ENCODE results near the gene UBR2.

The UBR2 gene

GRCh38 chr6:42563697-42564505 lies at the start of gene UBR2:
UBR2 (plus strand) TSS chr6:42564029; CDS start chr6:42564320, 291 bp downstream.
- DNase-seq, result peak; percentile 98

DNA sequence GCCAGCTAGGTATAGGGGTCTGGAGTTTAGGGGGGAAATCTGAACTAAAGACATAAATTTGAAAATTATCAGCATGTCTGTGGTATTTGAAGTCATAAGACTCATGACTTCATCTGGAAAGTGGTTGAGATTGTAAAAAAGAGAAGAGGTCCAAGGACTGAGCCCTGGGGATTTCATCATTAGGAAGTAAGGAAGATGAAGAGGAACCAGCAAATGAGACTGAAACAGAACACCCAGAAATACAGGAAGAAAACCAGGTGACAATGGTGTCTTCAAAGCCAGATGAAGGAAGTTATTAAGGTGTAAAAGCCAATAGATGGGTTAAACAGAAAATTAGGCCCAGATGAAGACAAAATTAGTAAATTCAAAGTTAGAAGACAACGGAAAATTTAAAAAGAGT lies 49.1 kb upstream of the UBR2 start:
- no peak for DNase-seq

DNA sequence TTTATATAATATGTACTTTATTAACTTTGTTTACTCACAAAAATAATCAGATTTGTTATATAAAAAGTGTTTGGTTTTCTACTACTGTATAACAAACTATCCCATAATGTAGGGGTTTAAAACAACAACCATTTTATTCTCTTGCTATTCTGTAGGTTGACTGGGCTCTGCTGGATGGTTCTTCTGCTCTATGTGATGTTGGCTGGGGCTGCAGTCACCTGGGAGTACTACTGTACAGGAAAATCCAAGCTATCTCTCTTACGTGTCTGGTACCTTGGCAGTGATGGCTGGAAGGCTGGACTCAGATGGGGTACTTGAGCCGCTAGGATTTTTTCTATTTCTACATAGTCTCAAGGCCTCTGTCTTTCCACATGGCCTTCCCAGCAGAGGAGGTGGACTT lies 44.0 kb upstream of the UBR2 start:
- no peak for DNase-seq

DNA sequence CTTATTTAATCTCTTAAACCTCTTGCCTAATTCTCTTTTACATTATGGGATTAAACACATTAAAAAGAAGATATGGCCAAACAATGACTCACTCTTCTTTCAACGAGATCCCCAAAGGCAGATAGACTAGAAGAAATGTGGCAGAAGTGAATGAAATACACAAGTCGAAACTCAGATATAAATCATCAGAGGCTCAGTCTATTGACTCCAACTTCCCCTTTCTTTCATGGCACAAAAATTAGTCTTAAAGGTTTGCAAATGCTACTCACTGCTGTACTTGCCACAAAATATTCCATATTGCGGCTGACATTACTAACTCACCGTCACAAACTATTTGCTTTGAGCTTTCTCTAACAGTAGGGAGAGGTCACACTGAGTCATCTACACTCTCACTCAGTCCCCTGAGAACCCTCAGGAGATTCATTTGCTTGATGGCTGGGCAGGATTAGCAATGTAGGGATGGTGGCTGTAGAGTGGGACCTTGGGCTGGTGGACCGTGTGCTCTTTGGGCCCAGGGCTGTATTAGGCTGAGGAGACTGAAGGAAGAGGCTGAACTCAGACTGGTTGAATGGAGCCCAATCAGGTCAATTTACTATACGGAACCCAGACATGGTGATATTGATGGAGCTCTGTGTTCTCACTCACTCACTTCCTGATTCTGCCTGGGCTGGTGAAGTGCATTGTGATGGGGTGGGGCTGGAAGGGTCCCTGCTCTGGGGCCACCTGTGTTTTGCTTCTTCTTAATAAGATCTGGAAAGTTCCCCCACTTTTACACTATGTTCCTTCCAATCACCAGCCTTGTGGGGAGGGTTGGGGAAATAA lies 42.8 kb upstream of the UBR2 start:
- no peak for DNase-seq

- no peak for DNase-seq
These were observed 41.8 kb upstream of the UBR2 start for GRCh38 chr6:42522036-42522435.

GRCh38 chr6:42522942-42523814 lies 40.7 kb upstream of the UBR2 start:
- no peak for DNase-seq

DNA sequence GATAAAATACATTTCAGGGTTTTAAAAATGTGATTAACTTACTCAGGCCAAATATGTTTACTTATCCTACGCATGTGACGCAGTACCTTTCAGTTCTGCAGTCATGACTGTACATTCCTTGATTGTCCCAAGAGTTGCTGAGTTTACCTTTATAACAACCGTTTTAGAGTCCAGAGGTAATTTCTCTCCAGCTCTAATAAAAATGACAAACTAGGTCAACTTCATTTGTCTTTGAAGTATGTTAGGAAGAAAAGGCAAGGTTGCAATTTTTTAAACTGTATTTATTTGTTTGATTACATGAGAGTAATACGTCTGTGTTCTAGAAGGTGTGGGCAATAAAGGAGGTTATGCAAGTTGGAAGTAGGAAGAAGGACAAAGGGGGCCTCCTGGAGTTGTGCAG lies 38.6 kb upstream of the UBR2 start:
- DNase-seq, result no peak

GRCh38 chr6:42526616-42527015 lies 37.2 kb upstream of the UBR2 start:
- no peak for DNase-seq

GRCh38 chr6:42527204-42527603 lies 36.6 kb upstream of the UBR2 start:
- no peak for DNase-seq

DNA sequence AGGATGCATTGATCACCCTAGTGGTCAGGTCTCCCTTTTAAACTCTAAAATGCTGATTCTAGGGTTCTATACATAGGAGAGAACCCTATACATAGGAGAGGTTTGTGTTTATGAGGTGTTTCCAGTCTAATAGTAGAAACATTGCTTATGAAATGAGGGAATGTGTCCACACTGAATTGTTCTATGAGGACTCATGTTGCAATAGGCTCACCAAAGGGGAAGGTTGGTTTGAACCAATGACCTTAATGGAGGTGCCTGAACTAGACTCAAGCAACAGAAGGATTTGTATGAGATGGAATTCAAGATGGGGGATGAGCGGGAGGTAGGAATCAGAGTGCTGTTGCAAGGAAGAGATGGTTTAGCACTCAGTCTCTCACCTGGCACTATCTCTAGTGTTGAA lies 33.5 kb upstream of the UBR2 start:
- no peak for DNase-seq

DNA sequence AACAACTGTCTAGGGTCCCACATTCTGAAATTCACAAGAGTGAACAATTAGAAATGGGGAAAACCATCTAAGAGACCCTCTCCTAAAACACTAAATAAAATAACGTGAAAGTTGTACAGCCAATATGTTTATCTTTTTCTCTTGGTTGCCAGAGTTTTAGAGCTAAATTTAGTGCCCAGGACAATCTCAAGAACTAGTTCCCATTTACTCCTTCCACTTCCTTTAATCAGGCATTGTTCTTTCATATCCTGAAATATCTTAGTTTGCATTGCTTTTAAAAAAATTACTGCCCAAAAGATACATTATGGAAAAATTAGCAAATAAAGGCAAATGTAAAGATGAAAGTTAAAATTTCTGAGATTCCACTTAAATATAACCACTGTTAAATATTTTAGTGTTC lies 33.1 kb upstream of the UBR2 start:
- DNase-seq, result no peak

DNA sequence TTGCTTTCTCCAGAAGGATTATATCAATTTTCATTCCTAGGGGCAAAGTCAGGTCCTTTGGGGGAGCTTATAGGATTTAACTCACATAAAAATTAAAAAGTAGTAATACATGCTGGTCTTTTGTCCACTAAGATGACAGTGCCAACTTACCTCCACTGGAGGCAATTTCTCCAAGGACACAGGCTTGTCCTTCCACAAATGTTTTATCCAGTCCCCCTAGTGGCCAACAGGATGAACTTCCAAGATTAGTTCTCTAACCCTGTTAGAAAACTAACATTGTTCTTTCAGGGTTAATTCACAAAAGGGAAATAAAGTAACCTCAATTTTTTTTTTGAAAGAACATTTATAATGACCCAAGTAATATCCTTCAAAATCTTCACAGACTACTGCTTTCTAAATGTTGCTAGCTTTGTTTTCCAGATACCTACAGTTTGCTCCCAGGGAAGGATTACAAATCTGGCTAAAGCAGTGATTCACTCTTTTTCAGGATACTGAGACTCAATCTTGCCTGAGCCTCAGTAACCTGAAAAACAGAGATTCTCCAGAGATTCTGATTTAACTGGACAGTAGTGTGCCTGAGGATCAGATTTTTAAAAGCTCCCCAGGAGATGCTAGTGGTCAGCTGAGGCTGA lies 31.7 kb upstream of the UBR2 start:
- no peak for DNase-seq

GRCh38 chr6:42533794-42534193 lies 30.0 kb upstream of the UBR2 start:
- DNase-seq, result no peak

DNA sequence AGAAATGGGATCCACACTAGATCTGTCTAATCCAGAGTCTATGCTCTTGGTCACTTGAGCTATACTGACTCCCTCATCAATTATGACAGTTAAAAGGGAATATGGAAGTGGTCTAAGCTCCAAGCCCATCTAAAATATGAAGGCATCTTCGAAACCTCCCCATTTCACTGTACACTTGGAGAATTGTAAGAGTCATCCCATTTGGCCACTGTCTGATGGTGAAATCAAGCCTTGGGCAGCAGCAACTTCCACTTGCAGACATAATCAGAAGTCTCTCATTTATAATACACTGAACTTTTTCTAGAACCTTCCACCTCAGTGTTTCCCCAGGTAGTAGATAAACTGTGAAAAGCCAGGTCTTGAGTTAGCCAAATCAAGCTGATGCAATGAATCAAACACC lies 26.3 kb upstream of the UBR2 start:
- no peak for DNase-seq

DNA sequence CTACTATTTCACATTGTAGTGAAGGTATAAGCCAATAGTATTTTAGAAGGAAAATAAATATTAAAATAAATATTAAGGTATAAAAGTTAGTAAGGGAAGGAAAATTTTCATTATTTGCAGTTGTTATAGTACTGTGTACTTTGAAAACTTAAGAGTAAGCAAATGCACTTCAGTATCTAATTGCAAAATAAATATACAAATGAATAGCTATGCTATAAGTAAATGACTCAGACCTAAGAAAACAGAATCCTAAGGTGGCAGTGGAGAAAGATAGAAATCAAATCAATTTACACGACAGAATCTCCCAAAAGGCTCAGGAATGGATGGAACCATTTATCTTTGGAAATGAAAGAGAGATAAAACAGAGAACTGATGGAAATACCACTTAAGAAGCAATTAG lies 24.7 kb upstream of the UBR2 start:
- DNase-seq, result no peak

- no peak for DNase-seq
These were observed 18.5 kb upstream of the UBR2 start for GRCh38 chr6:42545226-42545773.

DNA sequence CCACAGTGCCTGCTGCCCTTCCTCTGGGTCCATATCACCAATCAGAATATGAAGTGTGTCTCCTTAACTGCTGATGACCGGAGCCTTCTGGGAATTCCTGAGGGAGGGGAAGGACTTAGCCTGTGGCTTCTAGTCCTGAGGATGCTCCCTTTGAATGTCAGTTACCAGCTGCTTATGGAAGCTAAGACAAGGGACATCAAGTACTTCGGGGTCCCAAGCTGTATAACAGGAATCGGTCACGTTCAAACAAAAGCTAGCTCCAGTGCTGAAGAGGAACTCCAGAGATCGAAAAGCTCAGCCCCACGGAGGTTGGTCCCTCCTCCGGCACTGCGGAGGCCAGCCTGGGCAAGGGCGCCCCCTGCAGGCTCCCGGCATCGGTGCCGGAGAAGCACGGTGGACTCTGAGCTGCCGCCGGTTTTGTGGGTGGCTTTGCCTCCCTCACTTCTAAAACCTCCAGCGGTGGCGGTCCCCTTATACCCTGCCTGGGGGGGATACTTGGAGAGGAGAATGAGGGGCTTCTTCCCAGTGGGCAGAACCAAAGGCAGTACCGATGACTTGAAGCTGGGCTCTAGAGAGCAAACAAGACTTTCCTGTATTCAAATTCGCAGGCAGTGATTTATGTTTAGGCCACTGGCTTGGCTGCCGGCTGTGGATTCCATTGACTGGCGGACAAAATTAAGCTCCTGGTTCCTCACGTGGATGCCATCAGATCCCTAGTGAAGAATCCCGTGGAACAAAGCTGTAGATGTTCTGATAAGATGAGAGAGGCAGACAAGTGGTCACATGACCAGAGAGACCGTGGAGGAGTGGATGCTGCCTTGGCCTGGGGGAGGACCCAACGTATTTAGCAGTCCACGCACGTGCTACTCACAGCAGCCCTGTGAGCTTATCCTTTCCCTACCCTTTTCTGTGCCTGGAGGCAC lies 16.2 kb upstream of the UBR2 start:
- peak; percentile 90 for DNase-seq

- no peak for DNase-seq
These were observed 13.6 kb upstream of the UBR2 start for GRCh38 chr6:42550277-42550676.

DNA sequence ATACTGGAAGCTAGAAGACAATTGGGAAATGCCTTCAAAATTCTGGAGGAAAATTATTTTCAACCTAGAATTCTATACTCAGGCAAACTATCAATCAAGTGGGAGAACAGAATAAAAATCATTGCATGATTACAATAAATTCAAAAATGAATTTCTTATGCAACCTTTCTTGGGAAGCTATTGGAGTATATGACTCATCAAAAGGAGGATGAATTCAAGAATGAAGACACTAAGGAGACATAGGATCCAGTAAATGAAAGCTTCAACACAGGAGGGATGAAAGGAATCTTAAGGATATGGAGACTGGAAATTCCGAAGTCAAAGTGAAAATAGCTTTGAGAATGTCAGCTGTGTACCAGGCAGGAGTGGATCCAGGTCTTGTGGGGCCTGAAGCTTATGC lies 12.6 kb upstream of the UBR2 start:
- DNase-seq, result no peak

DNA sequence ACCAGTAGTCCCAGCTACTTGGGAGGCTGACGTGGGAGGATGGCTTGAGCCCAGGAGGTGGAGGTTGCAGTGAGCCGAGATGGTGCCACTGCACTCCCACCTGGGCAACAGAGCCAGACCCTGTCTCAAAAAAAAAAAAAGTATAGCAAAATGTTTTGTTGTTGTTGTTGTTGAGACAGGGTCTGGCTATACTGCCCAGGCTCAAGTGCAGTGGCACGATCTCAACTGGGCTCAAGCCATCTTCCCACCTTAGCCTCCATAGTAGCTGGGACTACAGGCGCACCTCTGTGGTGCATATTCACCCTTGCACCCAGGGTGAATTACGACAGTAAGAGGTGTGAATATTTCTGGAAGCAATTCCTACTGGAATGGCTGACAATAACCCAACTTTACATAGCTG lies 11.4 kb upstream of the UBR2 start:
- no peak for DNase-seq

Data from femur (tissue), 1 donor.